Panc1 (cell line): ENCODE results near the gene LIPH.

Experiments
- POLR2AphosphoS5 ChIP-seq: IDR thresholded peaks from 2 replicates; pipeline ENCODE4 v1.6.1; 2012; ENCODE audit warnings: mild to moderate bottlenecking, low read depth, low read length, moderate library complexity
- TCF7L2 ChIP-seq: IDR thresholded peaks from 2 replicates; pipeline ENCODE4 v1.6.1; 2011; ENCODE audit warnings: mild to moderate bottlenecking, low read depth, low read length, inconsistent platforms
- TF ChIP-seq, protein P1 (sequence below): fragments of 450-650 bp; IDR thresholded peaks from 2 replicates; pipeline ENCODE4 v1.5.1; 2017; ENCODE audit warnings: mild to moderate bottlenecking

DNA sequence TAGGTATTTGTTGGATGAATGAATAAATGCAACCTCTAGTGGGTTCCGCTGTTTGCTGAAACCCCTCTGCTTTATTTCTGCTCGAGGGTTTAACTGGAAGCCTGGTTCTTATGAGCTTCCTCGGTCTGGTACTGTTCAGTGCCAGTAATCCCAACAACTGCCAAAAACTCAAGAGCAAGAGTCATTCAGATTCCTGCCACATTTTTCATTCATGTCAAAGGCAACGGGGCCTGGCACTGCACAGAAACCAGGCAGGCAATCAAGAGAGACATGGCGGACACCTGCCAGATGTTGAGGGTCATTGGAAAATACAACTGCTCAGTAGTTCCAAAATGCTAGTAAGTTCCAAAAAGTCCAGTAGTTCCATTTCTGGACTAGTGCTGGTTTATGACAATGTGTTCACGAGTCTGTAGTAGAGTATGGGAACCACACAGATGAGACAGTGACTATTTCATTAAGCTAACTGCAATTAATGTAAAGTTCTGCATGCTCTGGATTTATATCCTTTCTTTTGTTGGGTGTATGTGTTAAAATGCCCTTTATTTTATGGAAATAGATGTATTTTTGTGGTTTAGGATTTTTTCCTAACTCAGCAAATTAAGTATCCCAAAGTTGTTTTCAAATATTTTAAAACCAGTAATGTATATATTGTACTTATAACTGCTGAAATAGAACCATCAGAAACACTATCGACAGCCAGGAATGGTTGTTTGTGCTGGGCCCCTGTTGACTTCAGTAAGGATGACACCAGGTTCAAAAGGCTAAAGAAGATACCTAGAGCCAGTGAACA, 30.8 kb downstream of the LIPH start:
- TF ChIP-seq, protein P1, sequence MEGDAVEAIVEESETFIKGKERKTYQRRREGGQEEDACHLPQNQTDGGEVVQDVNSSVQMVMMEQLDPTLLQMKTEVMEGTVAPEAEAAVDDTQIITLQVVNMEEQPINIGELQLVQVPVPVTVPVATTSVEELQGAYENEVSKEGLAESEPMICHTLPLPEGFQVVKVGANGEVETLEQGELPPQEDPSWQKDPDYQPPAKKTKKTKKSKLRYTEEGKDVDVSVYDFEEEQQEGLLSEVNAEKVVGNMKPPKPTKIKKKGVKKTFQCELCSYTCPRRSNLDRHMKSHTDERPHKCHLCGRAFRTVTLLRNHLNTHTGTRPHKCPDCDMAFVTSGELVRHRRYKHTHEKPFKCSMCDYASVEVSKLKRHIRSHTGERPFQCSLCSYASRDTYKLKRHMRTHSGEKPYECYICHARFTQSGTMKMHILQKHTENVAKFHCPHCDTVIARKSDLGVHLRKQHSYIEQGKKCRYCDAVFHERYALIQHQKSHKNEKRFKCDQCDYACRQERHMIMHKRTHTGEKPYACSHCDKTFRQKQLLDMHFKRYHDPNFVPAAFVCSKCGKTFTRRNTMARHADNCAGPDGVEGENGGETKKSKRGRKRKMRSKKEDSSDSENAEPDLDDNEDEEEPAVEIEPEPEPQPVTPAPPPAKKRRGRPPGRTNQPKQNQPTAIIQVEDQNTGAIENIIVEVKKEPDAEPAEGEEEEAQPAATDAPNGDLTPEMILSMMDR: no peak
- no peak for TF ChIP-seq TCF7L2
- no peak for TF ChIP-seq POLR2AphosphoS5
